ENCODE measurements around the gene DPYD.

The DPYD gene

DNA sequence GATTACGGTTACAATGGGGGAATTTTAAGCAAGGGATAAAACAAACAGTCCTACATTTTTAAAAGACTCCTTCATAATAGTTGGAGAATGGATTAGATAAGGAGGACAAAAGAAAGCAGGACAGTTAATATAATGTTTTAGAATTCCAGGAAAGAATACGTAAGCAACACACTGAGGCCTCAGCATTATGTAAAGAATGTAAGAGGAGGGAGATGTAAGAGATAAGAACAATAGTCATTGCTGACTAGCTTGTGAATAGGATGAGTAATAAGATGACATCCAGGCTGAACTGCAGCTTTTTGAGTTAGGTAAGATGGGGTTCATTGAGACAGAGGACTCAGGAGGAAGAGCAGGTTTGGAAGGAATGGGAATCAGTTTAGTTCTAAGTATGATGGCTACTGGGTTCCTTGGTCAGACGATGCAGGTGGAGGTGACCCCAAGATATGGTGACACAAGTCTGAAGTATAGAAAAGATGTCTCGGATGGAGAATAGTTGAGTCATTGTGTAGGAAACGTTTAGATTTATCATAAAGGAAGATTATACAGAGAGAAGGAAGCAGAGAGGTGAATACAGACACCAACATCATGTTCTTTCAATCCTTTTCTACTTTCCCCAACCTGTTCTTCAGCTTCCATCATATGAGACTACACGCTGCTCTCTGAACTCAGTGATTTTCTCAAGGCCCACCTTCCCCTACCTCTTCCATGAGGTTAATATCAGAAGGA is 826.4 kb downstream of the DPYD start:
- no peak for DNase-seq (ENCODE audit: low read depth, low spot score)

DNA sequence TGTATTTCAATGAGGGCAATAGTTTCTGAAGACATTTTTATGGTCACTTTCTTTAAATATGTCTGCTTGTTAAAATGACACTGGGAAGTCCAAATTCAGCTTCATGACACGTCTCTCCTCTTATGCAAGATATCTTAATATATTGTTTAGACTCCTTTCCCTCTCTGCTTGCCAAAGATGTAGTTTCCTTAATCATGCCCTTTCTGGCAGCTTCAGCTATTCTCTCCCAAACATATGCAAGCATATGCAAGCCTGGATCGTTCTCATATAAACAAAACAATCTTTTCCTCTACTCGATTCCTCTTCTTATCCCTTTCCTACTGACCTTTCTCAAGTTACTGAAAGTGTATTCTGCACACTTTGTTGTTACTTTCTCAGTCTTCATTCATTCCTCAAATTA is 827.1 kb downstream of the DPYD start:
- no peak for DNase-seq (ENCODE audit: low read depth, low spot score)

DNA sequence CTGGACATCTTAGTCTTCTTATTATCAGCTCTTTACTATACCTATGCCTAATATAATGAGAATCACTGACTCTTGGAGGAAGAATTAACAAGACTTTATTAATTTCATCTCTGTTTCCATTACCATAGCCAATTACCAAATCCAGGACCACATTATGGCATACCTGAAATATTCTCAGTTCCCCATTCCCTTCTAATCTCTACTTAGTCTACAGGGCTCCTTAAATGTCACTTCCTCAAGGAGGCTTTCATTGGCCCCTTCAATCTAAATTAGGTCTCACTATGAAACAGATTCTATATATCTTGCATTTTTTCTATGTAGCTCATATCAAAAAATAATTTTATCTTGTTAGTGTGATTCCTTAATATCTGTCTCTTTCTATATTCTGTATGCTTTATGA is 828.0 kb downstream of the DPYD start:
- no peak for DNase-seq (ENCODE audit: low read depth, low spot score)

- no peak for DNase-seq (ENCODE audit: low read depth, low spot score)
These were observed 829.2 kb downstream of the DPYD start for GRCh38 chr1:97091679-97092078.

- DNase-seq (ENCODE audit: low read depth, low spot score) = no peak
These were observed 829.6 kb downstream of the DPYD start for GRCh38 chr1:97091263-97091662.

DNA sequence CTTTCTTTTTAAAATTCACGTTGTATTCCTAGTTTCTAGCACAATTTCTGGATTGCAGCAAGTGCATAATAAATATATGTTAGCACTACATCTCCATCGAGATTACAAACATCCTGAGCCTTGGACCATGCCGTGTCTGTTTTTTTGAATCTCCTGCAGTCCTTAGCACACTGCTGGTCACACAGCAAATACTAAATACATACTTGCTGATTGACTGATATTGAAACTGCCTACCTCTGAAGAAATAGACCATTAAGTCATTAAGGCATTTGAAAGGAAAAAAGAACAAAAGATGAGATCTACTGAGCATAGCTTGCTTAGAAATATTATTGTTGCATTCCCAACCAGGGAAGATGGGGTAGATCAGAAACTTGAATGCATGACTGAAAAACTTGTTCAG is 830.1 kb downstream of the DPYD start:
- DNase-seq (ENCODE audit: low read depth, low spot score) = no peak

GRCh38 chr1:97089173-97089572 is 831.7 kb downstream of the DPYD start:
- no peak for DNase-seq (ENCODE audit: low read depth, low spot score)

GRCh38 chr1:97088391-97088790 is 832.4 kb downstream of the DPYD start:
- DNase-seq (ENCODE audit: low read depth, low spot score) = no peak

DNA sequence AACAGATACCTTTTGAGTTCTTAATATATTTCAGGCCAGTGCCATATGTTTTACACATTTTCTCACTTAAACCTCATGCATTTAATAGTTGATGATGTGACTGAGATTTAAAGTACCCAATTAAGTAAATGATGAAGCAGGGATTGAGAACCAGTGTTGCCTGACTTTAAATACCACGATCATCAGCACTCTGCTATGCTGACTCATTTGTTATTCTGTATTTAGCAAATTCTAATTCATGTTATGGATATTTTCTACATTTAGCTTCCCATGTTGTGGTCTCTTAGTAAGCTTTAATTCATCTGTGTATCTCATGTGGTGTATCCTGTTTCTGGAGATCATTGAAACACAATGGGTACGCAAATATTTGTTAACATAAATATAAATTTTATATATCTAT is 836.3 kb downstream of the DPYD start:
- DNase-seq (ENCODE audit: low read depth, low spot score) = no peak

- DNase-seq (ENCODE audit: low read depth, low spot score) = no peak
These were observed 838.5 kb downstream of the DPYD start for GRCh38 chr1:97082160-97082848.

DNA sequence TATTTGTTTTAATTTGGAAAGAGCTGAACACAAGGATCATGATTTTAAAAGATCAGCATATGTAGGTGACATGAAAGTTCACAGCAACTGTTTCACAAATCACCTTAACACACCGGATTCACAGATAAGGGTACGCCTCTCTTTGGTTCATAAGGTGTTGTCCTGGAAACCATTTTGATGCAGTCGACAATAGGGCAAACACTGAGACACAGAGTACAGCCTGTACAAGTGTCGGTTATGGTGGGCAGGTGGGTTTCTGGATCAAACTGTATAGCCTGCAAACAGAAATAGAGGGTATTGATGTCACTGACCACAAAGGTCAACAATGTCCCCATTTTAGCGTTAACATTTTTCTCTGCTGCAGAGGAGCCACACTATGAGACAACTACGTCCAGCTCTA is 842.0 kb downstream of the DPYD start:
- no peak for DNase-seq (ENCODE audit: low read depth, low spot score)

- no peak for DNase-seq (ENCODE audit: low read depth, low spot score)
These were observed 843.6 kb downstream of the DPYD start for GRCh38 chr1:97077221-97077620.

- no peak for DNase-seq (ENCODE audit: low read depth, low spot score)
These were observed 846.1 kb downstream of the DPYD start for GRCh38 chr1:97074771-97075170.

DNA sequence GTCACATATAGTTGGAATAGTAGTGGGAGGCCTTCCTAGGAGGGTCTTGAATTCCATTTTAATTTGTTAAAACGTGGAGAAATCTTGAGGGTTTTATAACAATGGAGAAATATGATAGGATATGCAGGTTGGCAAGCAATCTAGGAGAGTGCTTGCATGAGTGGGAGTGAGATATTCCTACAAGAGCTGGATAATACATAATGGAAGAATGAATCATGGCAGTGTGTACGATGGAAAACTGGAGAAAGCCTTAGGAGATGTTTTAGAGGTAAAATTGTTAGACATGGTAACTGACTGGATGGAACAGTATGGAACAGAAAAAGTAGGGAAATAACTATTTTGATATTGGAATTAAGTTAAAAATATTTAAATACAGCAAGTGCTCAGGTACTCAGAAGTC is 846.9 kb downstream of the DPYD start:
- no peak for DNase-seq (ENCODE audit: low read depth, low spot score)

DNA sequence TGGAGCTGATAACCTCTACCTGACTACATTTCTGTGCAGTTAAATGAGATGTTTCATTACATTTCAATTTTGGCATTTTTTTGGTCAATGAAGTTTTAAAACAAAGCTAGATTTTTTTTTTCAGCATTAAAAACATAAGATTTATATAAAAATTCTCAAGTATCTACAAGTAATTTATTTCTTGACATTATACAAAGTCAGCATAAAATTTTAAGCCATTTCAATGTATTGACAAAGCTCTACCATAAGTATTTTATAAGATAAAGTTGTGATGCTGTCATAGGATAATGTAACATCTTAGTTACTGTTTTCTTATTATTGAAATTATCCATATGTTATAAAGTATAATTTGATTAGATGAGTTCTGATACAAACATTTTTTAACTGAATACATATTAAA is 847.7 kb downstream of the DPYD start:
- DNase-seq (ENCODE audit: low read depth, low spot score) = no peak

DNA sequence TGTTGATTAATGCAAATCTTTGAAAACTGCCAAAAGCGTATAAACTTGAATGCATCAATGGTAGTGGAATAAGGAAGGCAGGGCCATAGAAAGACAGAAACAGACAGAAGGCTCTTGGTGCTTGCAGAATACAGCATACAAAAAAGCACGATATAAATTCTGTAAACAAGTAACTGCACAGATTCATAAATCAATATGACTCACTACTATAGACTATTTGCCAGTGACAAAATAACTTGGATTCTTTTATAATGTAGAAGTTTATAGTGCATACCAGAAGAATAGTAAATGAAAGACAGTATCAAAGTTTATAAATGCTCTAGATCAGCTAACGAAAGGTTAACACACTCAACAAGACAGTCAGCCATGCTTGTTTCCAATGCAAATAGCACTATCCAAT is 849.7 kb downstream of the DPYD start:
- DNase-seq (ENCODE audit: low read depth, low spot score) = no peak

GRCh38 chr1:97070376-97070775 is 850.5 kb downstream of the DPYD start:
- no peak for DNase-seq (ENCODE audit: low read depth, low spot score)

GRCh38 chr1:97069312-97069711 is 851.5 kb downstream of the DPYD start:
- no peak for DNase-seq (ENCODE audit: low read depth, low spot score)

DNA sequence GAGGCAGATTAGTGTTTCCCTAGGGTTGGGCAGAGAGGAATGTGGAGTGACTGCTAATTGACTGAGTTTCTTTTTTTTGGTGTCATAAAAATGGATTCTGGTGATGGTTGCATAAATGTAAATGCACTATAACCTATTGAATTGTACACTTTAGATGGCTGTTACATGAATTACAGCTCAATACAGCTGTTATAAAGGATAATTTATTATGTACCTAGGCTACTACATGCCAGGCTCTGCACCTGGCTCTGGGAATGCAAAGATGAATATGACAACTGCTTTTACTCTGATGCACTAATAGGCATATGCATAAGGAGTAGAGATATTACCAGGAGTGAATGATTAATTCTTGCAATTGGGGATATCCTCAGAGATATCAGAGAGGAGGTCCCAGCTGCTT is 854.0 kb downstream of the DPYD start:
- no peak for DNase-seq (ENCODE audit: low read depth, low spot score)

GRCh38 chr1:97063532-97063931 is 857.3 kb downstream of the DPYD start:
- DNase-seq (ENCODE audit: low read depth, low spot score) = no peak

DNA sequence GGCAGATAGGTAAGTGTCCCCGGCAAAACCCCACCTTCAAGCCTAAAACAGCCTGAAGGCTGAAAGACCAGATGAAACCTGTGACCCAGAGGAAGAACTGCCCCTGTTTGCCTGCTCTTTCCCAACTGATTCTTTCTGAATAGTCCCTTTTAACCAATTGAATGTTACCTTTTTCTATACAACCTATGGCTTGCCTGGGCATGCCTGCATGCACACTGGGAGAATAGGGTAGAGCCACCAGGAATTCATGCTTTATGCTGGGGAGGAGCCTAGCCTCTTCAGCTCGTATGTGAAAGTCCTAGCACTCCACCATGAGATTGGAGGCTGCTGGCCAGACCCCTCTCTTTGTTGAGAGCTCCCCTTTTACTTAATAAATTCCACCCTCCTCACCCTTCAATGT is 859.2 kb downstream of the DPYD start:
- DNase-seq (ENCODE audit: low read depth, low spot score) = no peak

DNA sequence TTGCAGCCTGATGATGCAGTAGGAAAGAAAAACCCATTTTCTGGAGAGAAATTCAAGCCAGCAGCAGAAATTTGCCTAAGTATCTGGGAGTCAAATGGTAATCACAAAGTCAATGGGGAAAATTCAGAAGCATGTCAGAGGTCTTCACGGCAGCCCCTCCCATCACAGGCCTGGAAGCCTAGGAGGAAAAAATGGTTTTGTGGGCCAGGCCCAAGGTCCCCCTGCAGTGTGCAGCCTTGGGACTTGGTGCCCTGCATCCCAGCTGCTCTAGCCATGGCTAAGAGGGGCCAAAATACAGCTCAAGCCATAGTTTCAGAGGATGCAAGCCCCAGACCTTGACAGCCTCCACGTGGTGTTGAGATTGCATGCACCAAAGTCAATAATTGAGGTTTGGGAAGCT is 864.4 kb downstream of the DPYD start:
- no peak for DNase-seq (ENCODE audit: low read depth, low spot score)

DNA sequence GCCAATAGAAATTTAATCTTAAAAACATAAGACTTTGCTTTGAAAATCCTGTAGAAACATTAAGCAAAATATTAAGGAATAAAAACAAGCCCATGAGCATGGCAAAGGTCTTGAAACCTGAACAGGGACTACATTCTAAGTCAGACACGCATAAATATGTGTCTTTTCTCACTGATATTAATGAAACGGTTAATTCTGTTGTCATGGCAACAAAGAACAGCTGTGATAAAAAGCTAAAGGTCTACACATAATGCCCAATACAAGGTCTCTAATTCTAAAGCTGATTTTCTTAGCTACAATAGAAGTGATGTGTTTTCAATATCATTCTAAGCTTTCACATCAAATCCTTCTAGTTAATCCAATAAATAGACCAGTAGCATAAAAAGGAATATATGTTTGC is 867.6 kb downstream of the DPYD start:
- no peak for DNase-seq (ENCODE audit: low read depth, low spot score)

- DNase-seq (ENCODE audit: low read depth, low spot score) = no peak
These were observed 869.0 kb downstream of the DPYD start for GRCh38 chr1:97051823-97052222.

All from activated naive CD8-positive, alpha-beta T cell treated with anti-CD3 and anti-CD28 coated beads, Interleukin-2, amount 50 U/mL, for 16 hours (primary cell).